ENCODE results near the gene TSFM. TPM values are rescaled to one million over a fixed set of nuclear protein-coding genes. Genes with fewer than 3 reads are reported as not detected.
A peak's percentile ranks its signal among the peaks of the same experiment; 100 is the strongest.

Gene TSFM
- total and polyA plus RNA-seq, 3 donors from 2014 or later: 26.9 to 51.2 (median 30.0) TPM

GRCh38 chr12:57735952-57736740, 46.4 kb upstream of the TSFM start:
- no peak for DNase-seq
- WGBS, 2 donors: 4% methylated on average over 20 to 49 of the region's 49 CpGs
- Histone ChIP-seq H3K27ac (no peak overlapping the region), H3K9me3 (no peaks in the 10 kb centered on the region), H3K4me3 (peak overlapping the region in 1 of 2 donors; percentile 4), H3K36me3 (ENCODE audit: low read depth, missing control alignments) (no peaks in the 10 kb centered on the region), H3K4me1 (peaks cover 15% of the 10 kb centered on the region), H3K27me3 (no peaks in the 10 kb centered on the region)
- no peak for TF ChIP-seq POLR2A (IDR thresholded peaks at IDR 0.05)
- TF ChIP-seq, protein P1, sequence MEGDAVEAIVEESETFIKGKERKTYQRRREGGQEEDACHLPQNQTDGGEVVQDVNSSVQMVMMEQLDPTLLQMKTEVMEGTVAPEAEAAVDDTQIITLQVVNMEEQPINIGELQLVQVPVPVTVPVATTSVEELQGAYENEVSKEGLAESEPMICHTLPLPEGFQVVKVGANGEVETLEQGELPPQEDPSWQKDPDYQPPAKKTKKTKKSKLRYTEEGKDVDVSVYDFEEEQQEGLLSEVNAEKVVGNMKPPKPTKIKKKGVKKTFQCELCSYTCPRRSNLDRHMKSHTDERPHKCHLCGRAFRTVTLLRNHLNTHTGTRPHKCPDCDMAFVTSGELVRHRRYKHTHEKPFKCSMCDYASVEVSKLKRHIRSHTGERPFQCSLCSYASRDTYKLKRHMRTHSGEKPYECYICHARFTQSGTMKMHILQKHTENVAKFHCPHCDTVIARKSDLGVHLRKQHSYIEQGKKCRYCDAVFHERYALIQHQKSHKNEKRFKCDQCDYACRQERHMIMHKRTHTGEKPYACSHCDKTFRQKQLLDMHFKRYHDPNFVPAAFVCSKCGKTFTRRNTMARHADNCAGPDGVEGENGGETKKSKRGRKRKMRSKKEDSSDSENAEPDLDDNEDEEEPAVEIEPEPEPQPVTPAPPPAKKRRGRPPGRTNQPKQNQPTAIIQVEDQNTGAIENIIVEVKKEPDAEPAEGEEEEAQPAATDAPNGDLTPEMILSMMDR (IDR thresholded peaks at IDR 0.05): no peak
- intact Hi-C loops (cut with DNase I; ENCODE audit: low total_unique reads): no loop called here

GRCh38 chr12:57736741-57737466, 45.7 kb upstream of the TSFM start:
- Histone ChIP-seq H3K9me3 (no peaks in the 10 kb centered on the region), H3K36me3 (ENCODE audit: low read depth, missing control alignments) (no peaks in the 10 kb centered on the region), H3K4me1 (peaks cover 15% of the 10 kb centered on the region), H3K4me3 (peak overlapping the region; percentile 15 to 47), H3K27ac (no peak overlapping the region), H3K27me3 (no peaks in the 10 kb centered on the region)
- no peak for DNase-seq
- 0 to 20% methylated on average over 3 to 31 of the region's 31 CpGs for WGBS, 2 donors
- intact Hi-C loops (cut with DNase I; ENCODE audit: low total_unique reads): no loop called here
- TF ChIP-seq, protein P1 (IDR thresholded peaks at IDR 0.05): no peak
- TF ChIP-seq POLR2A (IDR thresholded peaks at IDR 0.05): no peak

DNA sequence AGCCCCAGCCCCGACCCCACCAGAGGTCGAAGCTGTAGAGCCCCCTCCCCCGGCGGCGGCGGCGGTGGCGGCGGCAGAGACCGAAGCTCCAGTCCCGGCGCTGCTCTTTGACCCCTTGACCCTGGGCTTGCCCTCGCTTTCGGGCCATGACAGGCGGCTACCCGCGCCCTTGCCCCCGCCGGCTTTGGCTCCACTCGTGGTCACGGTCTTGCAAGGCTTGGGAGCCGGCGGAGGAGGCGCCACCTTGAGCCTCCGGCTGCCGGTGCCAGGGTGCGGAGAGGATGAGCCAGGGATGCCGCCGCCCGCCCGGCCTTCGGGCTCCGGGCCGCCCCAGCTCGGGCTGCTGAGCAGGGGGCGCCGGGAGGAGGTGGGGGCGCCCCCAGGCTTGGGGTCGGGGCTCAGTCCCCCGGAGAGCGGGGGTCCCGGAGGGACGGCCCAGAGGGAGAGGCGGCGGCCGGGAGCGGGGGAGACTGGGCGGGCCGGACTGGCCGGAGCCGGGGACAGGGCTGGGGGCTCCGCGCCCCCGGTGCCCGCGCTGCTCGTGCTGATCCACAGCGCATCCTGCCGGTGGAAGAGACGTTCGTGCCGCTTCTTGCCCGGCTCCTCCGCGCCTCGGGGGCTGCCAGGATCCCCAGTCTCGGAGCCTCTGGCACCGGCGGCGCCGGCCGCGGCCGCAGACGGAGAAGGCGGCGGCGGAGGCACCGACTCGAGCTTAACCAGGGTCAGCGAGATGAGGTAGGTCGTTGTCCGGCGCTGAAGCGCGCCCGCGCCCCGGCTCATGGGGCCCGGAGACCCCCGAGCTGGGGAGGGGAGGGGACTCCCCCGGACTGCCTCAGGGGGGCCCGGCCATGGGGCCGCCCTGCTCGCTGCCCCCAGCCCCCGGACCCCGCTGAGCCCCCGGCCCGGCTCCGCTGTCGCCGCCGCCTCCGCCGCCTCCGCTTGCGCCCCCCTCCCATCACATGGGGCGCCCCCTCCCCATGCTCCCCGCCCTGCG, 44.8 kb upstream of the TSFM start:
- 2 to 30% methylated on average over 7 to 92 of the region's 110 CpGs for WGBS, 2 donors
- no peaks in the 10 kb centered on the region for H3K9me3 ChIP-seq
- no peak for TF ChIP-seq POLR2A (IDR thresholded peaks at IDR 0.05)
- TF ChIP-seq, protein P1 (IDR thresholded peaks at IDR 0.05): peak in 1 of 3 experiments; percentile 22
- H3K4me3 ChIP-seq: peak overlapping the region; percentile 15 to 47
- H3K27me3 ChIP-seq: no peaks in the 10 kb centered on the region
- peaks cover 15% of the 10 kb centered on the region for H3K4me1 ChIP-seq
- no peaks in the 10 kb centered on the region for H3K36me3 ChIP-seq (ENCODE audit: low read depth, missing control alignments)
- H3K27ac ChIP-seq: no peak overlapping the region
- intact Hi-C loops (cut with DNase I; ENCODE audit: low total_unique reads): no loop called here
- DNase-seq: no peak

GRCh38 chr12:57738661-57739237, 43.8 kb upstream of the TSFM start, which contains the start of gene AGAP2:
AGAP2 (minus strand) TSS chr12:57738742; CDS start chr12:57738246, 496 bp downstream.
- H3K4me3 ChIP-seq: peak within 1 kb of the TSS; percentile 15 to 47
- H3K27me3 ChIP-seq: no peaks in the 10 kb centered on the region
- peak; percentile 37 for DNase-seq
- H3K27ac ChIP-seq: no peak within 1 kb of the TSS
- peaks cover 15% of the 10 kb centered on the region for H3K4me1 ChIP-seq
- TF ChIP-seq, protein P1 (IDR thresholded peaks at IDR 0.05): no peak
- TF ChIP-seq POLR2A (IDR thresholded peaks at IDR 0.05): no peak
- no peaks in the 10 kb centered on the region for H3K36me3 ChIP-seq (ENCODE audit: low read depth, missing control alignments)
- intact Hi-C loops (cut with DNase I; ENCODE audit: low total_unique reads): no loop called here
- H3K9me3 ChIP-seq: no peaks in the 10 kb centered on the region
- 7 to 14% methylated on average over 32 to 34 of the region's 36 CpGs for WGBS, 2 donors
